Activated naive CD8-positive, alpha-beta T cell treated with anti-CD3 and anti-CD28 coated beads for 36 hours (primary cell): ENCODE measurements around the gene ZFAND6. TPM values are rescaled to one million over a fixed set of nuclear protein-coding genes. Genes with fewer than 3 reads are reported as not detected.

Source experiments
- DNase-seq: peaks from one replicate; pipeline ENCODE4 v3.0.0; 2021
- H3K27ac Mint-ChIP-seq: one replicate; pipeline ENCODE4 v1.8.0; 2022; ENCODE audit warnings: mild to moderate bottlenecking, moderate library complexity, mixed read lengths
- H3K27me3 Mint-ChIP-seq: one replicate; pipeline ENCODE4 v1.8.0; 2022; ENCODE audit warnings: mild to moderate bottlenecking, mixed read lengths
- H3K36me3 Mint-ChIP-seq: one replicate; pipeline ENCODE4 v1.8.0; 2021; ENCODE audit warnings: mild to moderate bottlenecking, mixed read lengths
- H3K4me1 Mint-ChIP-seq: one replicate; pipeline ENCODE4 v1.8.0; 2021; ENCODE audit warnings: mixed read lengths
- H3K4me3 Mint-ChIP-seq: one replicate; pipeline ENCODE4 v1.8.0; 2022; ENCODE audit warnings: mild to moderate bottlenecking, moderate library complexity, mixed read lengths
- H3K9me3 Mint-ChIP-seq: one replicate; pipeline ENCODE4 v1.8.0; 2022; ENCODE audit warnings: mixed read lengths
- total RNA-seq, 2 experiments: library from RNA; stranded (reverse); gene quantifications; one replicate each; pipeline ENCODE4 v1.2.3, GENCODE V29; 2021

Gene ZFAND6
- total RNA-seq, 2 experiments from 2014 or later = 25.5 to 28.7 TPM

GRCh38 chr15:80157215-80157614, 97.7 kb downstream of the ZFAND6 start:
- H3K36me3 Mint-ChIP-seq = peaks cover 45% of the 10 kb centered on the region
- no peak overlapping the region for H3K27ac Mint-ChIP-seq
- H3K9me3 Mint-ChIP-seq = no peaks in the 10 kb centered on the region
- H3K27me3 Mint-ChIP-seq = no peaks in the 10 kb centered on the region
- H3K4me1 Mint-ChIP-seq = peaks cover 38% of the 10 kb centered on the region
- DNase-seq = no peak
- H3K4me3 Mint-ChIP-seq = no peak overlapping the region

GRCh38 chr15:80159301-80159700, 99.8 kb downstream of the ZFAND6 start:
- H3K36me3 Mint-ChIP-seq = peaks cover 57% of the 10 kb centered on the region
- no peak overlapping the region for H3K4me3 Mint-ChIP-seq
- DNase-seq = no peak
- H3K9me3 Mint-ChIP-seq = no peaks in the 10 kb centered on the region
- peaks cover 26% of the 10 kb centered on the region for H3K4me1 Mint-ChIP-seq
- H3K27ac Mint-ChIP-seq = no peak overlapping the region
- no peaks in the 10 kb centered on the region for H3K27me3 Mint-ChIP-seq

DNA sequence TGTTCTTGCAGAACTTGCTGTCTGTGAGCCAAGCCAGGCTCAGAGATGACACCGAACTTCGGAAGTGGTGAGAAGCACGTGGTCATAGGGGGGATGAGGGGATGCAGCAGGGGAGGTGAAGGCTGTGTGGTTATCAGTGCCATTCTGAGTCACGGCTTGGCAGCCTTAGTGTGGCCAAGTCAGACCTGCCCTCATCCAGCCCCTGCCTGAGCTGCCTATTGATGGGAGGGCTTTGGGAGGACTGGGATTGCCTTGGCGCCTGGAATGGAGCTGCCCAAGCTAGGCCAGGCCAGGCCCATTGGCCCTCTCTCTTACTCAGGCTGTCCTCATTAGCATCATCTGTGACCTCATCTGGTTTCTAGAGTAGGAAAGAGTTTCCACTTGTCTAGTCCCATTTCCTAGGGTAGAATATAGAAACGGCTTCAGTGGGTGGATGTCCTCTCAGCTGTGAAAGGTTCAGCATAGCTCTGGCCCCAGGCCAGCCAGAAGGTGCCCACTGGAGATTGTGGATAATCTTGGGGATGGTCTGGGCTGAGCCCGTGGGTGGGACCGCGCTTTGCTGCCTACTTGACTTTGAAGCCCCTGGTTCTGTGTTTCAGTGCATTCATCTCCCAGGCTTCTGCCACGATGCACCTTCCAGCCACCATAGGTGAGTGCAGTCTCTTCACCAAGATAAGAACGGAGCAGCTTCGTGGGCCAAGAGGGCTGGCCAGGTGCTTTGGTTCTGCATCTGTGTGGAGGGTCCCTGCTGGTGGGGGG, 100.5 kb downstream of the ZFAND6 start:
- peaks cover 50% of the 10 kb centered on the region for H3K36me3 Mint-ChIP-seq
- peaks cover 21% of the 10 kb centered on the region for H3K4me1 Mint-ChIP-seq
- no peaks in the 10 kb centered on the region for H3K27me3 Mint-ChIP-seq
- peak overlapping the region; percentile 66 for H3K27ac Mint-ChIP-seq
- no peak overlapping the region for H3K4me3 Mint-ChIP-seq
- DNase-seq = peak; percentile 20
- H3K9me3 Mint-ChIP-seq = no peaks in the 10 kb centered on the region

DNA sequence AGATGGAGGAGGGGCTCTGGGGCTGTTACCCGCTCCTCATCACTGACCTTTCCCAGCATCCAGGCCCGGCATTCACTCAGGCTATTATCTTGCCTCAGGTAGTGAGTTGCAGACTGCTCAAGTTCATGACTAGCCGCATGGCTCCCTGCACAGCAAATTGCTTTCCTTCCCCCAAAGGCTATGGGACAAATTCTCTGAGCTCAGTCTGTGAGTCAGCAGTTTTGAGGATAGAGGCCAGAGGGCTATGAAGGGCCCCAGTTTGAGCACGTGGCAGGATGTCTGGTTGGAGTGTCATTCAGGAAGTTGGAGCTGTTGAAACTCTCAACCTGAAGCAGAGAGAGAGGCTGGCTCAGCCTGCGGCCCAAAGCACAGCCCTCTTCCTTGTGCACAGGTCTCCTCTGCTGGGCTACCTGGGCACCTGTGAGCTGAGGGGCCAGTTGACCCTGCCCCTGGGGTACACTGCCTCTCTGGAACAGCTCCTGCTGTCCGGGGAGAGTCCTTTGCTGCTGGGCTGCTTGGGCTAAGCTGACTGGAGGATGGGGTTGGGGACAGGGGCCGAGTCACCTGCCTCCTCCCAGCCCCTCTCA, 101.2 kb downstream of the ZFAND6 start:
- peak; percentile 33 for DNase-seq
- Mint-ChIP-seq H3K9me3 (no peaks in the 10 kb centered on the region), H3K27ac (peak overlapping the region; percentile 66), H3K36me3 (peaks cover 44% of the 10 kb centered on the region), H3K4me1 (peaks cover 17% of the 10 kb centered on the region), H3K4me3 (peak overlapping the region; percentile 29), H3K27me3 (no peaks in the 10 kb centered on the region)

DNA sequence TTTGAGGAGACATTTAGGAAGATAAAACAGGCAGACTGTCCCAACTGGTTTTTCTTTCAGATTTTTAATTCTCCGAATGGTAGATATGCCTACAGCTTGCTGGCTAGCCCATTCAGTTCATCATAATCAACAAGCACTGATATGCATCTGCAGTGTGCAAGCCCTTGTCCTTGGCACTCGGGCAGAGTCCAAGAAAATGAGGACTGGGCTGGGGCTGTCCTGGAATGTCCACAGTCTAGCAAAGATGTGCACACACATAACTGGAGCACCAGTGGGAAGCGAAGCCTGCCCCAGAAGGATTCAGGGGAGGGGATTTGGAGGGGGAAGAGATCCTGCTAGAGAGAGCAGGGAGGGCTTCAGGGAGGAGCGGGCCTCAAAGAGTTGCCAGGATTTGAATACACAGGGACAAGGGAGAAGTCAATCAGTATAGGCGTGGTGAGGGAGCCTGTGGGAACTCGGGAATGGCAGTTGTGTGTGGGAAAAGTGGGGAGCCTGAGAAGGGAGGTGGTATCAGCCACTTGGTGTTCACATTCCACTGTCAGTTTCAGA, 102.1 kb downstream of the ZFAND6 start:
- no peak overlapping the region for H3K4me3 Mint-ChIP-seq
- peaks cover 44% of the 10 kb centered on the region for H3K36me3 Mint-ChIP-seq
- peaks cover 17% of the 10 kb centered on the region for H3K4me1 Mint-ChIP-seq
- no peaks in the 10 kb centered on the region for H3K9me3 Mint-ChIP-seq
- H3K27ac Mint-ChIP-seq = no peak overlapping the region
- no peak for DNase-seq
- H3K27me3 Mint-ChIP-seq = no peaks in the 10 kb centered on the region

DNA sequence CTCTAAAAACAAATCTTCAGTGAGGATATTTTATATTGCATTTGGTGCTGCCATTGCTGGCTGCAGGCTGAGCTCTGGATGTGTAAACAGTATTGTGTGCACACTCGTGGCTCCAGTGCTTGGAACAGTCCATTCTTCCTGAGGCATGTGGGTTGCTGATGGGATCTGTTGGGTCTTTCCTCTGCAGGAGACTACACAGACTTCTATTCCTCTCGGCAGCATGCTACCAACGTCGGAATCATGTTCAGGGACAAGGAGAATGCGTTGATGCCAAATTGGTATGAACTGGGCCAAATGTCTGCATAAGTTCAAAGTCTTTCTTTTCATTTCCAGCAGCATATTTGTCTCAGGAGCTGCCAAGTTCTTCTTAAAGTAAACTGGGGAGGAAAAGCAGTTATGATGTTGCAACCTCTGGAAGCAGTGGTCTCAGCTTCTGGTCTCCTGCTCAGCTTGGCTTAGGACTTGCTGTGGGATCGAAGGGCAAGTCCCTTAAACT, 102.6 kb downstream of the ZFAND6 start:
- Mint-ChIP-seq H3K9me3 (no peaks in the 10 kb centered on the region), H3K4me1 (peaks cover 17% of the 10 kb centered on the region), H3K27me3 (no peaks in the 10 kb centered on the region), H3K27ac (no peak overlapping the region), H3K4me3 (no peak overlapping the region), H3K36me3 (peaks cover 44% of the 10 kb centered on the region)
- DNase-seq = no peak

- H3K27ac Mint-ChIP-seq = no peak overlapping the region
- H3K27me3 Mint-ChIP-seq = no peaks in the 10 kb centered on the region
- peaks cover 17% of the 10 kb centered on the region for H3K4me1 Mint-ChIP-seq
- no peak for DNase-seq
- peaks cover 44% of the 10 kb centered on the region for H3K36me3 Mint-ChIP-seq
- no peak overlapping the region for H3K4me3 Mint-ChIP-seq
- H3K9me3 Mint-ChIP-seq = no peaks in the 10 kb centered on the region
These were observed 103.7 kb downstream of the ZFAND6 start for GRCh38 chr15:80163217-80163616.

GRCh38 chr15:80163897-80164296, 104.4 kb downstream of the ZFAND6 start:
- peaks cover 17% of the 10 kb centered on the region for H3K4me1 Mint-ChIP-seq
- no peak overlapping the region for H3K4me3 Mint-ChIP-seq
- H3K9me3 Mint-ChIP-seq = no peaks in the 10 kb centered on the region
- H3K27me3 Mint-ChIP-seq = no peaks in the 10 kb centered on the region
- H3K27ac Mint-ChIP-seq = no peak overlapping the region
- H3K36me3 Mint-ChIP-seq = peaks cover 41% of the 10 kb centered on the region
- DNase-seq = no peak

DNA sequence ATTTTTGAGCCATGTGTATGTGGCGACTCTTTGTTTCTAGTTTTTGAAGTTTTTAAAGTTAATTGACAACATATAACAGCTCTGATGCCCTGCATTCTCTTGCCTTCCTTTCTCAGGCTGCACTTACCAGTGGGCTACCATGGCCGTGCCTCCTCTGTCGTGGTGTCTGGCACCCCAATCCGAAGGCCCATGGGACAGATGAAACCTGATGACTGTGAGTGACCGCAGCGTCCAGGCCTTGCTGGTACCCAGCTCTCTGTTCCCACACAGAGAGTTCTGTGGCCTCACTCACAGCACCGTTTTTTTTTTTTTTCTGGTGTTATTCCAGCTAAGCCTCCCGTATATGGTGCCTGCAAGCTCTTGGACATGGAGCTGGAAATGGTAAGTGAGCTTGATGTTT, 108.5 kb downstream of the ZFAND6 start:
- Mint-ChIP-seq H3K27ac (no peak overlapping the region), H3K4me1 (no peaks in the 10 kb centered on the region), H3K27me3 (no peaks in the 10 kb centered on the region), H3K36me3 (peaks cover 17% of the 10 kb centered on the region), H3K4me3 (no peak overlapping the region), H3K9me3 (no peaks in the 10 kb centered on the region)
- DNase-seq = no peak

DNA sequence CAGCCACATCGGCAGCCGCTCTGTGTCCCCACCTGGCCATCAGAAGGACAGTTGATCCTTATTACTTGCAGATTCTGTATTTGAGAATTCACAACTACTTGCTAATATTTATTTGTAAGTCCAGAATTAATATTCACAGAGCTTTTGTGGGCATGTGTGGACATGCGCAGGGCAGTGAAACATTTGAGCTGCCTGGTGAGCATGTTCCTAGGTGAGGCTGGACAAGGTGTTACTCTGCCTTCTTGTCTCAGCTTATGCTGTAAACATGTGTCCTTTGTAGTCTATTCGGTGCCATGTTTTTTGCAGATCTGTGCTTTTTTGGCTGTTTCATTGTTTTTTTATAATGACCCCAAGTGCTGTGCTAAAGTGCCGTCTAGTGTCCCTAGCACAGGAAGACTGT, 108.9 kb downstream of the ZFAND6 start:
- no peak overlapping the region for H3K4me3 Mint-ChIP-seq
- H3K9me3 Mint-ChIP-seq = no peaks in the 10 kb centered on the region
- no peaks in the 10 kb centered on the region for H3K27me3 Mint-ChIP-seq
- DNase-seq = no peak
- H3K4me1 Mint-ChIP-seq = peaks cover 1% of the 10 kb centered on the region
- peaks cover 12% of the 10 kb centered on the region for H3K36me3 Mint-ChIP-seq
- no peak overlapping the region for H3K27ac Mint-ChIP-seq

GRCh38 chr15:80169768-80170357, 110.4 kb downstream of the ZFAND6 start:
- H3K27me3 Mint-ChIP-seq = no peaks in the 10 kb centered on the region
- no peak for DNase-seq
- no peak overlapping the region for H3K4me3 Mint-ChIP-seq
- H3K27ac Mint-ChIP-seq = no peak overlapping the region
- no peaks in the 10 kb centered on the region for H3K9me3 Mint-ChIP-seq
- peaks cover 7% of the 10 kb centered on the region for H3K36me3 Mint-ChIP-seq
- H3K4me1 Mint-ChIP-seq = peaks cover 1% of the 10 kb centered on the region

DNA sequence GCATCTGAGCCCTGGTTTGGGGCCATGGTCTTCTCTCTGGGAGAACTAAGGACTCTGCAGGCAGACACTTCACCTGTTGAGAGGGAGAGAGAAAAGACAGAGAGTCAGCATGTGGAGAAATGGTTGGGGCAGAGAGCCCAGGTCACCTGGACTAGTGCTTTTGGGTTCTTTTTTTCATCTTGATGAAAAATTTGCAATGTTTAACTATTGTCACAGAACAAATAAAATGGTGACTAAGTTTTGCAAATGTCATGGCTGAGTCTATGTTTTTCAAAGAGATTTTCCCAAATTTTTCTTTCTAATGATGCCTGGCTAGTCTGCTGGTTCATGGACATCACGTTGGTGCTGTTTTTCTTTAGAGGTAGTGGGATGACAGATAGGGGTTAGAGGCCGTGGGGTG, 111.1 kb downstream of the ZFAND6 start:
- no peak overlapping the region for H3K27ac Mint-ChIP-seq
- H3K9me3 Mint-ChIP-seq = no peaks in the 10 kb centered on the region
- no peak overlapping the region for H3K4me3 Mint-ChIP-seq
- H3K27me3 Mint-ChIP-seq = no peaks in the 10 kb centered on the region
- peaks cover 7% of the 10 kb centered on the region for H3K36me3 Mint-ChIP-seq
- peaks cover 1% of the 10 kb centered on the region for H3K4me1 Mint-ChIP-seq
- no peak for DNase-seq

DNA sequence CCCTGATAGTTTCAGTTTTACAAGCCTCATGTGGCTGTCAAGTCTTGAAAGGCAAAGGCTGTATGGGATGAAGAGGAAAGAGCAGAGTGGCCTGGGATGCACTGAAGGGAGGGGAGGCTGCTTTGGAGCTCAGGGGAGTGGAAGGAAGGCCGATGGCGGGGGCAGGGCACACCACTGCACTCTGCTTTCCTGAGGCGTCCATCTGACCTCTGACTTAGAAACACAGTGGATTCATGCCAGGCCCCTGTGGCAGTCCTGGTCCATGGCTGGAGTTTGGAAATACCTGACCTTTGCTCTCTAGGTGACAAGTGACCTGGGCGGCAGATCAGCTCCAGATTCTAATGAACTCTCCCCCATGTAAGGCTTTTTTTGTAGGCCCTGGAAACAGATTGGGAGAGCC, 112.3 kb downstream of the ZFAND6 start:
- Mint-ChIP-seq H3K4me1 (peaks cover 1% of the 10 kb centered on the region), H3K9me3 (no peaks in the 10 kb centered on the region), H3K4me3 (no peak overlapping the region), H3K27me3 (no peaks in the 10 kb centered on the region), H3K27ac (no peak overlapping the region), H3K36me3 (peaks cover 8% of the 10 kb centered on the region)
- DNase-seq = no peak

- Mint-ChIP-seq H3K36me3 (peaks cover 14% of the 10 kb centered on the region), H3K27ac (no peak overlapping the region), H3K9me3 (no peaks in the 10 kb centered on the region), H3K27me3 (no peaks in the 10 kb centered on the region), H3K4me1 (peaks cover 1% of the 10 kb centered on the region), H3K4me3 (no peak overlapping the region)
- DNase-seq = no peak
These were observed 112.9 kb downstream of the ZFAND6 start for GRCh38 chr15:80172401-80172800.

DNA sequence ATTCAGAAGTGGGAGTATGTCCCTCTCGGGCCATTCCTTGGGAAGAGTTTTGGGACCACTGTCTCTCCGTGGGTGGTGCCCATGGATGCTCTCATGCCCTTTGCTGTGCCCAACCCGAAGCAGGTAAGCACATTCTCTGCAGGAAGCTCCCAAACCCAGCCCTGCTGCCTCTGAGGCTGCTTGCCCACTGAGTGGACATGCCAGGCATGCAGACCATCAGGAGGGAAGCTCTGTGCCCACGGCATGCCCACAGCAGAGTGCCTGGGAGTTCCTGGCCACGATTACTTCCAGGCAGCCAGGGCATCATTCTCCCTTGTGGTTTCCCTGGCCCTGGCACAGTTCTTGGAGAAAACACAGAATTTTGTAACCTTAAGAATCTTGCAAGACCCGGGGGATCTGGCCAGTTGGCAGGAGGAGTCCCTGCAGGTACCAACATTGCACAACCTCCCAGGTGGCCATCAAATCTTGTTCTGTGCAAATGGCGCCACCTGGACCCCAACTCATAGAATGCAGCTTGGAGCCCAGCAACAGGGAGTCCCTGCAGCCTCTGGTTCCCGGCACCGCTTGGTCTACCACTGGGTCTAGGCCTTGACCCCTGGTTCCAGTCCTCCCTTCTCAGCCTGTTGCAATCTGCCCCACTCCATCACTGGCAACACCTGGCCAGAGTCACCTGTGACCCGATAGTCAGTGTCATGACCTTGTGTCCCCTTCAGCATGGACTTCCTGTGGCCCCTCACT, 113.7 kb downstream of the ZFAND6 start:
- H3K27ac Mint-ChIP-seq = no peak overlapping the region
- no peaks in the 10 kb centered on the region for H3K27me3 Mint-ChIP-seq
- H3K9me3 Mint-ChIP-seq = no peaks in the 10 kb centered on the region
- H3K36me3 Mint-ChIP-seq = peaks cover 18% of the 10 kb centered on the region
- no peak overlapping the region for H3K4me3 Mint-ChIP-seq
- DNase-seq = peak; percentile 64
- peaks cover 1% of the 10 kb centered on the region for H3K4me1 Mint-ChIP-seq
